Measurements from ENCODE around the gene GET4. TPM values are rescaled to one million over a fixed set of nuclear protein-coding genes. Genes with fewer than 3 reads are reported as not detected.

GET4 gene
- total and polyA plus RNA-seq, 2 of the 8 experiments (the other 6 are each of a cell fraction or from before 2014, with no cell fraction given) = 56.7 to 74.1 TPM

DNA sequence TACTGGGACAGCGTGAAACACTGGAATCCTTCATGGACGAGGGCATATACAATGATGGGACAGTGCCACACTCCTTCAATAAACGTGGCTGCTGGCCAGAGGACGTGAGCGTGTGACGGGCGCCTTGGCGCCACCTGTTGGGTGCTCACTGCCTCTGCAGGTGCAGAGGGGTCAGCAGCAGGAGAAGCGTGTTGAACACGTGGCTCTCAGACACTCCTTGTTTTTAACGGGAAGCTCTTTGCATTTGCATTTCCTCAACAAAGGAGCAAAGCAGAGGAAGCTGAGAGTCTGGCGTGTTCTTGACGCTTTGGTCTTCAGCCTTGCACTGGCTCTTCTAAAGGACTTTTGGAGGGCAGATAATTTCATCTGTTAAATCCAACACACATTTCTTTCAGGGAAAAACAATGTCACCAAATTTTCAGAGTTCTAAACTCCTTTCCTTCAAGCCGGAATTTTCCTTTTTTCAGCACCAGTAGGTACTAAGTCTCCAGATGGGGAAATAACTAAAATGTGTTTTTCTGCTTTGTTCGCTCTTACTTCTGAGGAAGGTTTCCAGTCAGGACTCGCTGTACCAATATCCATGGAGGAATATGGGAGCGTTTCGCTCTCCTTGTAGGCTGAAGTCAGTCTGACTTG, 2.9 kb upstream of the GET4 start:
- POLR2A ChIA-PET (ENCODE audit: partially characterized antibody) = interaction anchor here (0.9 to 1.0 kb wide), 2 partner anchors 25 to 56 kb away, joined by 3 read pairs; no protein-coding TSS in a partner anchor
- peaks cover 0 to 38% (median 24%) of the 10 kb centered on the region in 4 experiments; a peak in 7 of 8 replicates for H3K36me3 ChIP-seq (ENCODE audit: control insufficient read depth in 2 of 4, insufficient read depth in 4 of 4, low read length in 3 of 4)
- TF ChIP-seq BCL11A (IDR thresholded peaks at IDR 0.05; ENCODE audit: low read depth in 2 of 2, low read length in 2 of 2) (no peak), BACH1 (IDR thresholded peaks at IDR 0.05; ENCODE audit: low read length) (no peak), GTF2F1 (IDR thresholded peaks at IDR 0.05; ENCODE audit: borderline replicate concordance, low read depth, low read length) (peak; percentile 83)

More for the DNA sequence above, 2.9 kb upstream of the GET4 start:
- Histone ChIP-seq H2AFZ (ENCODE audit: low read length) (no peak overlapping the region), H3K79me1 (ENCODE audit: low read depth, low read length) (no peaks in the 10 kb centered on the region; the same call in 1 of the 2 replicates), H2BK12ac (ENCODE audit: low read depth, low read length) (peak overlapping the region; percentile 45; the same call in 1 of the 2 replicates), H2BK15ac (ENCODE audit: low read length) (no peak overlapping the region; the same call in 1 of the 2 replicates), H3K4me1 (replicated peaks in 1 of 4; ENCODE audit: control insufficient read depth in 3 of 4, insufficient read depth in 4 of 4, low read length in 3 of 4) (peaks cover 0 to 5% (median 0%) of the 10 kb centered on the region in 4 experiments; a peak in 5 of 7 replicates), H4K20me1 (replicated peaks in 1 of 2; ENCODE audit: control insufficient read depth in 1 of 2, insufficient read depth in 2 of 2, low read length in 2 of 2) (peaks cover 4 to 7% of the 10 kb centered on the region in 2 experiments), H3K79me2 (ENCODE audit: control insufficient read depth in 1 of 2, insufficient read depth in 2 of 2, low read length in 2 of 2) (peaks cover 5 to 13% of the 10 kb centered on the region in 2 experiments), H3K4me2 (ENCODE audit: insufficient read depth in 1 of 2, low read depth in 2 of 2, low read length in 2 of 2) (no peak overlapping the region), H3K4me3 (ENCODE audit: extremely low read depth in 1 of 4, insufficient read depth in 2 of 4, low read depth in 3 of 4, low read length in 4 of 4) (no peak overlapping the region), H3K27me3 (replicated peaks in 1 of 4; ENCODE audit: control insufficient read depth in 3 of 4, extremely low read depth in 1 of 4, insufficient read depth in 3 of 4, low read length in 3 of 4) (no peaks in the 10 kb centered on the region), H3K23me2 (ENCODE audit: low read depth, low read length) (peaks cover 5% of the 10 kb centered on the region; the same call in 1 of the 2 replicates), H3K14ac (ENCODE audit: insufficient read length) (no peak overlapping the region), H3K9me3 (ENCODE audit: insufficient read depth in 2 of 2, low read depth in 1 of 2, low read length in 1 of 2) (no peaks in the 10 kb centered on the region; a peak in 1 of 4 replicates), H4K8ac (ENCODE audit: extremely low read depth, insufficient read depth, low read length) (no peak overlapping the region), H2BK5ac (ENCODE audit: low read depth, low read length) (no peak overlapping the region; the same call in 1 of the 2 replicates), H3K23ac (ENCODE audit: insufficient read length) (no peak overlapping the region), H3K27ac (ENCODE audit: low read depth, low read length) (no peak overlapping the region), H3K56ac (replicated peaks; ENCODE audit: insufficient read length, low read depth, low read length) (no peak overlapping the region), H3K4ac (replicated peaks; ENCODE audit: insufficient read length, low read depth, low read length) (peak overlapping the region; percentile 24), H2AK5ac (ENCODE audit: low read depth, low read length) (no peak overlapping the region), H4K5ac (ENCODE audit: insufficient read length, low read depth, low read length) (no peak overlapping the region), H2BK120ac (replicated peaks; ENCODE audit: low read depth, low read length) (no peak overlapping the region), H3K9ac (replicated peaks in 1 of 4; ENCODE audit: extremely low read depth in 1 of 4, low read depth in 3 of 4, low read length in 3 of 4) (peak overlapping the region in 1 of 4 experiments; percentile 25; a peak in 3 of 7 replicates), H3K18ac (ENCODE audit: extremely low read depth, low read length) (peak overlapping the region; percentile 51), H2BK20ac (ENCODE audit: low read length) (no peak overlapping the region), H4K91ac (replicated peaks; ENCODE audit: insufficient read length, low read length) (peak overlapping the region; percentile 45)
- FAIRE-seq = peak; percentile 79
- CTCF ChIA-PET (ENCODE audit: partially characterized antibody) = interaction anchor here (0.6 to 4.7 kb wide), 31 partner anchors 10 to 698 kb away, joined by 3 to 38 read pairs (median 3); partner anchors contain the start of gene SUN1
- WGBS, 2 experiments (ENCODE audit: extremely low coverage in 1 of 2, insufficient coverage in 1 of 2, insufficient read length in 1 of 2, insufficient replicate concordance in 2 of 2, low coverage in 1 of 2, low lambda C conversion rate in 2 of 2, missing lambda C conversion rate in 1 of 2) = 45% methylated on average over 18 of the region's 18 CpGs; no CpG with 5 or more reads in 1 of the 2 experiments
- peak; percentile 71 to 82 for DNase-seq (ENCODE audit: low read depth in 1 of 2, low spot score in 2 of 2)

All from H1 (cell line).